NCI-H82 treated with DMSO at 0.1 percent for 48 hours (cell line): ENCODE data around the gene MARVELD2.

Experiments used
- DNase-seq: peaks from one replicate; lab custom pipeline; 2025; ENCODE audit not compliant: unreplicated experiment; lab: John Stamatoyannopoulos, UW

The MARVELD2 gene

DNA sequence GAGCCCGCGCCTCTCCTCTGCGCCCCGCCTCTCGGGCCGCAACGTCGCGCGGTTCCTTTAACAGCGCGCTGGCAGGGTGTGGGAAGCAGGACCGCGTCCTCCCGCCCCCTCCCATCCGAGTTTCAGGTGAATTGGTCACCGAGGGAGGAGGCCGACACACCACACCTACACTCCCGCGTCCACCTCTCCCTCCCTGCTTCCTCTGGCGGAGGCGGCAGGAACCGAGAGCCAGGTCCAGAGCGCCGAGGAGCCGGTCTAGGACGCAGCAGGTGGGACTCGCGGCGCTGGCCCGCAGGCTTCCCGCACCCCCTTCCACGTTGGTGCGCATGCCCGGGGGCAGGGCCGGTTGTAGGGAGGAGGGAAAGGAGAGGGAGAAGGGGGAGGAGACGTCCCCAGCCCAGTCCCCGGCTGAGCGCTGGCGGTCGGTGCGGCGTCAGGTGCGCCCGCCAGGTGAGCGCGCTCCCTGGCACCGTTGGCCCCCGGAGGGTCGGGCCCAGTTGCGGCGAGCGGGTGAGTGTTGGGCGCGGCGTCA, 77.5 kb downstream of the MARVELD2 start, which contains the start of gene OCLN:
Gene OCLN, plus strand, starts transcription at position 400 of the 532 bp plus-strand sequence. CDS start 11,455 bp downstream, outside the sequence.
- no peak for DNase-seq

DNA sequence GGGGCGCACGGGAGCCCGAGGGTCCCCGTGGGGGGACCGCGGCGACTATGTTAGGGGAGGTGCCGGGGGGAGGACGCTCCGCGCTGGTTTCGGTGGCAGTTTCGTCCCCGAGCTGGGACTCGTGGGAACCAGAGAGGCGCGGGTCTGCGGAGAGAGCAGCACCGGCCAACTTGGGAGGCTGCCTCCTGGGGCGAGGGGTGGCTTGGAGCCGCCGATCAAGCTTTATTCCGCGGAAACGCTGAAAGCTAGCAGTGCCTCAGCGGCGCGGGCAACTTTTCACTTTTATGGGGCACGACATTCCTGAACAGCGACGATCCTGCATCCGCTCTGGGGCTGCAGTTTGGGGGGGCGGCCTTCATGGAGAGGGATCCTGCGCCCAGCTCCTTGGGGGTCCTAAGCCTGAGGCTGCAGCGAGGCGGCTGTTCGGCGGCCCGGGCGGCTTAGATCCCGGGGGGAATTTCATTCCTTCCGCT, 78.0 kb downstream of the MARVELD2 start:
- no peak for DNase-seq

DNA sequence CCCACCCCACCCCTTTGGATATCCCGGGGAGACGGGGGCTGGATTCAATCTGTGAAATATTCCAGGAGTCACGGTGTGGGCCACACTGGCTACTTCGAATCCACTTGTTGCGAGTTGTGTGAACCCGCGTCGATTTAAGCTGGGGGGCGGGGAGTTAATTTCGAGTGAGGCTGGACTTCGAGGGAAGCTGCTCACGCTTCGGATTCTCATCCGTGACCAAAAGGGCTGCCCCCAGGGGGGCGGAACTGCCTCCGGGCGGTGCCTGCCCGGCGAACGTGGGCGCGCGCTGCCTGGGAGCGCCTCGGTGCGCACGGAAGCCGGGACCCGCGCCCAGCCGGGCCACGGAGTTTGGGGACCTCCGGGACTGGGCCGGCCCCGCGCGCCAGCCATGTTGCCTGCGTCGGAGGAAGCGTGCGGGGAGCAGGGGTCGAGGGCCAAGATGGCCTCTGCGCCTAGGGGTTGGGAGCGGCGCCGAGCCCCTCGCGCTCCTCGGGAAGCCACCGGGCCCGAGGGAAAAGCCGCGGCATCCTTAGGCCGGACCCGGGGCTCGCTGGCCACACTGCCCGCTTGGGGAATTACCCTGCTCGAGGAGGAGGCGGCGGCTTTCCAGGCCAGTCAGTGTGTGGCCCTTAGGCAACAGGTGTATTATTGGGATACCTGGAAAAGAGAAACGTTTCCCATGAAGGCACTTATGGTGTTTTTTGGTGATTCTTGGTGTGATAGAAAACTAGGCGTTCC, 78.6 kb downstream of the MARVELD2 start:
- DNase-seq, result no peak
